Pancreas (tissue), 10 donors: ENCODE results near the gene FGD4. TPM values are rescaled to one million over a fixed set of nuclear protein-coding genes. Genes with fewer than 3 reads are reported as not detected.

Source experiments
- ATAC-seq, 4 donors: fragments of 200-7000 bp; cut with Tn5 transposase; one replicate each; pipeline versions ENCODE4 v1.8.0 to v1.9.1; 2020; ENCODE audit warnings: mild to moderate bottlenecking in 4 of 4, moderate library complexity in 4 of 4
- DNase-seq, 6 donors: peaks; one replicate each; pipeline ENCODE4 v3.0.0-alpha.2; 2020
- FAIRE-seq: peaks from 2 replicates; lab custom pipeline; 2012; peaks lifted over from hg19 to GRCh38; lab: Jason Lieb, UNC
- H3K27ac ChIP-seq, 4 donors: fragments of 200-600 bp; sonication (generic); 1 replicate in 3 of 4; 2 replicates in 1 of 4; pipeline versions ENCODE4 v1.5.0 to v1.8.0; 2020
- H3K27me3 ChIP-seq, 4 donors: fragments of 200-600 bp; one replicate each; pipeline ENCODE4 v1.8.0; 2021
- H3K36me3 ChIP-seq, 3 donors: fragments of 200-600 bp; sonication (generic) in 1 of 3; one replicate each; pipeline versions ENCODE4 v1.5.0 to v1.8.0; 2020 to 2021
- H3K4me1 ChIP-seq, 3 donors: fragments of 200-600 bp; one replicate each; pipeline ENCODE4 v1.8.0; 2021
- H3K4me3 ChIP-seq, 4 donors: fragments of 200-600 bp; sonication (generic) in 2 of 4; one replicate each; pipeline versions ENCODE4 v1.5.0 to v1.8.0; 2020 to 2021
- H3K9me3 ChIP-seq, 4 donors: fragments of 200-600 bp; one replicate each; pipeline ENCODE4 v1.8.0; 2021
- CTCF ChIP-seq, 4 donors: fragments of 200-600 bp; sonication (generic) in 3 of 4; IDR thresholded peaks; one replicate each; pipeline versions ENCODE4 v1.5.0 to v1.8.0; 2021; ENCODE audit warnings: antibody characterized with exemption in 4 of 4
- WGBS, 2 donors: extraction: QIAGEN DNeasy Blood & Tissue Kit; methylation state at CpG; one replicate each; pipeline ENCODE4 v1.1.7; 2013; 5-methylcytosine and 5-hydroxymethylcytosine counted together
- intact Hi-C, 3 donors: fragments of 100-400 bp; cut with DNase I; formaldehyde crosslinking; loops; one replicate each; pipeline versions ENCODE4 v1.11.1 to v1.14.2; 2022
- polyA plus RNA-seq, 2 donors: library from polyadenylated mRNA; stranded (reverse); fragments of 200-250 nt; gene quantifications; one replicate each; pipeline ENCODE4 v1.2.3, GENCODE V29; 2013
- total RNA-seq, 6 donors: library from RNA; stranded (reverse); fragmentation: NEBNext Ultra II Directional in 4 of 6; extraction: Animal tissue kit (Norgen Biotek cat#: 25700) in 4 of 6; gene quantifications; one replicate each; pipeline versions ENCODE4 v1.2.1 to v1.2.4, GENCODE V29; 2021 to 2023
- donor health status: healthy with polysubstance abuse.
- donor health status: DM: no; HTN: no; CAD: no; lungs with moderate emphysema.
- donor health status: DM: no; HTN: no; CAD: no.
- donor health status: control.
- donor health status: control.
- donor health status: Bipolar disorder and iron deficiency.
- donor health status: DM: yes; HTN: yes; CAD: no.
- donor health status: DM: no; HTN: no; CAD: no.
- donor health status: DM: no; HTN: no; CAD: no.
- donor health status: DM: yes; HTN: yes; CAD: no.

The FGD4 gene
- total and polyA plus RNA-seq, 8 donors = 3.6 to 26.5 (median 14.5) TPM

GRCh38 chr12:32455607-32456071 is 56.3 kb downstream of the FGD4 start:
- WGBS, 2 donors = 9 to 16% methylated on average over 1 of the region's 1 CpG
- no peak for DNase-seq

GRCh38 chr12:32457251-32458025 is 58.1 kb downstream of the FGD4 start:
- Histone ChIP-seq H3K27ac (no peak overlapping the region), H3K36me3 (no peaks in the 10 kb centered on the region), H3K27me3 (no peaks in the 10 kb centered on the region), H3K9me3 (no peaks in the 10 kb centered on the region), H3K4me1 (peaks cover 25 to 41% (median 29%) of the 10 kb centered on the region in 3 donors), H3K4me3 (no peak overlapping the region)
- WGBS, 2 donors = 10 to 11% methylated on average over 1 of the region's 1 CpG
- ATAC-seq (peak in 3 of 4 donors; percentile 38 to 50 (median 40)), FAIRE-seq (no peak), DNase-seq (no peak)
- intact Hi-C loops = loop anchor here in 1 of 3 donors (10.0 kb wide), 1 partner anchor 207 kb away; no protein-coding TSS in a partner anchor
- TF ChIP-seq CTCF (IDR thresholded peaks at IDR 0.05) = no peak

More at GRCh38 chr12:32455607-32456071, 56.3 kb downstream of the FGD4 start:
- H3K27me3 ChIP-seq = no peaks in the 10 kb centered on the region
- H3K9me3 ChIP-seq = no peaks in the 10 kb centered on the region
- H3K27ac ChIP-seq = peak overlapping the region in 2 of 4 donors; percentile 29 to 48
- peak; percentile 97 for FAIRE-seq
- ATAC-seq = peak; percentile 66 to 88 (median 80)
- peak overlapping the region in 1 of 4 donors; percentile 13 for H3K4me3 ChIP-seq
- no peaks in the 10 kb centered on the region for H3K36me3 ChIP-seq
- peak in 3 of 4 donors; percentile 24 to 45 (median 41) for TF ChIP-seq CTCF (IDR thresholded peaks at IDR 0.05)
- peaks cover 25 to 41% (median 29%) of the 10 kb centered on the region in 3 donors for H3K4me1 ChIP-seq
- intact Hi-C loops = loop anchor here in 1 of 3 donors (10.0 kb wide), 1 partner anchor 209 kb away; no protein-coding TSS in a partner anchor

- Histone ChIP-seq H3K4me1 (peaks cover 10 to 20% (median 19%) of the 10 kb centered on the region in 3 donors), H3K9me3 (no peaks in the 10 kb centered on the region), H3K4me3 (no peak overlapping the region), H3K36me3 (no peaks in the 10 kb centered on the region), H3K27me3 (no peaks in the 10 kb centered on the region), H3K27ac (no peak overlapping the region)
- DNase-seq (no peak), ATAC-seq (no peak), FAIRE-seq (no peak)
- 94 to 97% methylated on average over 1 of the region's 1 CpG for WGBS, 2 donors
- TF ChIP-seq CTCF (IDR thresholded peaks at IDR 0.05) = no peak
- intact Hi-C loops = no loop called here
These were observed 61.3 kb downstream of the FGD4 start for GRCh38 chr12:32460638-32461037.

- no peak for TF ChIP-seq CTCF (IDR thresholded peaks at IDR 0.05)
- intact Hi-C loops = no loop called here
- FAIRE-seq (no peak), DNase-seq (no peak), ATAC-seq (no peak)
- no peaks in the 10 kb centered on the region for H3K9me3 ChIP-seq
- no peaks in the 10 kb centered on the region for H3K36me3 ChIP-seq
- WGBS, 2 donors = 90 to 97% methylated on average over 2 of the region's 2 CpGs
- H3K27me3 ChIP-seq = no peaks in the 10 kb centered on the region
- peaks cover 0 to 2% (median 0%) of the 10 kb centered on the region in 3 donors for H3K4me1 ChIP-seq
- no peak overlapping the region for H3K27ac ChIP-seq
- no peak overlapping the region for H3K4me3 ChIP-seq
These were observed 63.5 kb downstream of the FGD4 start for GRCh38 chr12:32462908-32463307.
